Measurements from ENCODE around the gene XRCC4. TPM values are rescaled to one million over a fixed set of nuclear protein-coding genes. Genes with fewer than 3 reads are reported as not detected.

The XRCC4 gene
- total RNA-seq, 1 donor from 2014 or later = 5.9 TPM

- H3K4me1 ChIP-seq = no peaks in the 10 kb centered on the region
- H3K27ac ChIP-seq = no peak overlapping the region
- DNase-seq (no peak), ATAC-seq (no peak)
- no peak overlapping the region for H3K4me3 ChIP-seq
- H3K36me3 ChIP-seq = no peaks in the 10 kb centered on the region
- TF ChIP-seq CTCF (IDR thresholded peaks at IDR 0.05) = no peak
- H3K27me3 ChIP-seq = no peaks in the 10 kb centered on the region
- H3K9me3 ChIP-seq = no peaks in the 10 kb centered on the region
- intact Hi-C loops (cut with DNase I) = no loop called here
Measured at GRCh38 chr5:83385812-83386211, 308.5 kb downstream of the XRCC4 start.

- H3K4me1 ChIP-seq = no peaks in the 10 kb centered on the region
- no peak for TF ChIP-seq CTCF (IDR thresholded peaks at IDR 0.05)
- DNase-seq (no peak), ATAC-seq (no peak)
- no peaks in the 10 kb centered on the region for H3K9me3 ChIP-seq
- H3K27me3 ChIP-seq = no peaks in the 10 kb centered on the region
- H3K4me3 ChIP-seq = no peak overlapping the region
- no peaks in the 10 kb centered on the region for H3K36me3 ChIP-seq
- H3K27ac ChIP-seq = no peak overlapping the region
- intact Hi-C loops (cut with DNase I) = no loop called here
Measured at GRCh38 chr5:83387041-83387440, 309.7 kb downstream of the XRCC4 start.

GRCh38 chr5:83388608-83389007 is 311.3 kb downstream of the XRCC4 start:
- ATAC-seq (no peak), DNase-seq (no peak)
- Histone ChIP-seq H3K27me3 (no peaks in the 10 kb centered on the region), H3K9me3 (no peaks in the 10 kb centered on the region), H3K27ac (no peak overlapping the region), H3K36me3 (no peaks in the 10 kb centered on the region), H3K4me3 (no peak overlapping the region), H3K4me1 (no peaks in the 10 kb centered on the region)
- TF ChIP-seq CTCF (IDR thresholded peaks at IDR 0.05) = no peak
- intact Hi-C loops (cut with DNase I) = no loop called here

DNA sequence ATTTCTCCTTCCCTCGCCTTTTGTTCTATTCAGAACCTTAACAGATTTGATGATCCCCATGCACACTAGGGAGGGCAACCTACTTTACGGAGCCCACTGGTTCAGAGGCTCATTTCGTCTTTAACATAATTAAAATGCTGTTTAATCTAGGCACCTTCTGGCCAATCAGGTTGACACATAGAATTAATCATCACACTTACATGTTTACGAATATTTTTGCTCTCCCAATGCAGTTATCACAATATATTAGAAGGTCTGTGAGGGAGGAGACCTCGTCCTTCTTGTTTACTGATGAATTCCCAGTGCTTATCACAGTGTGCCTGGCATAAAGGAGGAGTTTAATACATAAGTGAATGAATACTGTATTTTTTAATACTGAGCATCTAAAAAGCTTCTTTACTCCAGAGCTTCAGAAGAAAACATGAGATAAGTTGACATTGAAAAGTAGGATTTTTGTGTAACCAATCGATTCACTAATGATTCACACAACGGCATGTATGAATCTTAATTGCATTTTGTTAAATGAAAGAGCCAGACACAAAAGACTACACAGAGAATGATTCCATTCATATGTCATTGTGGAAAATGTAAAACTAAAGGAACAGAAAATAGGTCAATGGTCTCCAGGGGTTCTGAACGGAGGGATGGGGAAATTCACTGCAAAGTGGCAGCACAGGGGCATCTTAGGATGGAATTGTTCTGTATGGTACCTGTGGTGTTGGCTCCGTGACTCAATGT is 315.6 kb downstream of the XRCC4 start:
- Histone ChIP-seq H3K27ac (no peak overlapping the region), H3K9me3 (no peaks in the 10 kb centered on the region), H3K36me3 (no peaks in the 10 kb centered on the region), H3K4me3 (no peak overlapping the region), H3K4me1 (no peaks in the 10 kb centered on the region), H3K27me3 (no peaks in the 10 kb centered on the region)
- ATAC-seq = no peak
- intact Hi-C loops (cut with DNase I) = no loop called here
- no peak for DNase-seq
- TF ChIP-seq CTCF (IDR thresholded peaks at IDR 0.05) = no peak

GRCh38 chr5:83393504-83393866 is 316.1 kb downstream of the XRCC4 start:
- ATAC-seq (no peak), DNase-seq (no peak)
- intact Hi-C loops (cut with DNase I) = no loop called here

More at GRCh38 chr5:83393504-83393866, 316.1 kb downstream of the XRCC4 start:
- Histone ChIP-seq H3K27me3 (no peaks in the 10 kb centered on the region), H3K4me1 (no peaks in the 10 kb centered on the region), H3K4me3 (no peak overlapping the region), H3K27ac (no peak overlapping the region), H3K36me3 (no peaks in the 10 kb centered on the region), H3K9me3 (no peaks in the 10 kb centered on the region)
- no peak for TF ChIP-seq CTCF (IDR thresholded peaks at IDR 0.05)
